Keratinocyte (primary cell): ENCODE data around the gene TTR. TPM values are rescaled to one million over a fixed set of nuclear protein-coding genes. Genes with fewer than 3 reads are reported as not detected.

ENCODE experiments used
- DNase-seq: peaks from one replicate; pipeline ENCODE4 v3.0.0-alpha.2; 2011; ENCODE audit warnings: low read depth, missing footprints, low spot score
- FAIRE-seq: peaks from 2 replicates; lab custom pipeline; 2011; peaks lifted over from hg19 to GRCh38; lab: Jason Lieb, UNC
- H2AFZ ChIP-seq: 2 replicates; pipeline ENCODE4 v1.6.0; 2012; ENCODE audit warnings: low read length, control low read depth, inconsistent platforms; ENCODE audit not compliant: control insufficient read depth
- H3K27ac ChIP-seq: 2 replicates; pipeline ENCODE4 v1.5.1; 2011; ENCODE audit warnings: low read length; ENCODE audit not compliant: control insufficient read depth, insufficient read depth
- H3K27me3 ChIP-seq: 3 replicates; pipeline ENCODE4 v1.6.0; 2011; ENCODE audit warnings: low read length; ENCODE audit not compliant: control insufficient read depth, insufficient read depth; ENCODE audit errors: extremely low read depth
- H3K36me3 ChIP-seq, 2 experiments: 2 replicates in 1 of 2; 3 replicates in 1 of 2; pipeline ENCODE4 v1.5.1; 2011; ENCODE audit warnings: low read length in 2 of 2, mild to moderate bottlenecking in 1 of 2; ENCODE audit not compliant: control insufficient read depth in 2 of 2, insufficient read depth in 2 of 2; ENCODE audit errors: extremely low read depth in 1 of 2
- H3K4me1 ChIP-seq: 3 replicates; pipeline ENCODE4 v1.5.1; 2011; ENCODE audit warnings: low read length; ENCODE audit not compliant: control insufficient read depth, insufficient read depth; ENCODE audit errors: extremely low read depth
- H3K4me2 ChIP-seq: 3 replicates; pipeline ENCODE4 v1.6.0; 2011; ENCODE audit warnings: low read depth, low read length; ENCODE audit not compliant: control insufficient read depth, insufficient read depth; ENCODE audit errors: extremely low read depth
- H3K4me3 ChIP-seq, 3 experiments: fragments of 200-600 bp in 1 of 3; sonication (generic) in 1 of 3; 2 replicates in 2 of 3; 3 replicates in 1 of 3; pipeline ENCODE4 v1.5.1; 2011 to 2016; ENCODE audit warnings: low read length in 3 of 3, mild to moderate bottlenecking in 3 of 3, control low read depth in 2 of 3, inconsistent platforms in 1 of 3, low read depth in 1 of 3, mixed read lengths in 1 of 3, mixed run types in 1 of 3, moderate library complexity in 1 of 3; ENCODE audit not compliant: control insufficient read depth in 2 of 3, insufficient read depth in 2 of 3; ENCODE audit errors: extremely low read depth in 1 of 3
- H3K79me2 ChIP-seq: 2 replicates; pipeline ENCODE4 v1.6.0; 2012; ENCODE audit warnings: low read length; ENCODE audit not compliant: control insufficient read depth, insufficient read depth
- H3K9ac ChIP-seq: 3 replicates; pipeline ENCODE4 v1.6.0; 2011; ENCODE audit warnings: low read length; ENCODE audit not compliant: control insufficient read depth, insufficient read depth; ENCODE audit errors: extremely low read depth
- H3K9me1 ChIP-seq: 3 replicates; pipeline ENCODE4 v1.6.0; 2011; ENCODE audit warnings: low read length; ENCODE audit not compliant: control insufficient read depth, insufficient read depth; ENCODE audit errors: extremely low read depth
- H3K9me3 ChIP-seq: 2 replicates; pipeline ENCODE4 v1.5.1; 2012; ENCODE audit warnings: low read depth, low read length; ENCODE audit not compliant: control insufficient read depth
- H4K20me1 ChIP-seq: 3 replicates; pipeline ENCODE4 v1.6.0; 2011; ENCODE audit warnings: low read length; ENCODE audit not compliant: control insufficient read depth, insufficient read depth; ENCODE audit errors: extremely low read depth
- EZH2 ChIP-seq: IDR thresholded peaks from one replicate; pipeline ENCODE4 v1.6.1; 2012; ENCODE audit warnings: inconsistent platforms, mild to moderate bottlenecking, low read length, moderate library complexity
- dilution Hi-C: fragments of 300-500 bp; cut with MboI; formaldehyde crosslinking; loops from one replicate; pipeline ENCODE4 v1.7.0; 2020; ENCODE audit warnings: low sequenced_read_pairs; ENCODE audit not compliant: extremely low pct_ligation_motif_present
- polyA plus RNA-seq, 5 experiments: library from polyadenylated mRNA; depleted of rRNA in 3 of 5; stranded (reverse) in 3 of 5; stranded (forward) in 1 of 5; unstranded in 1 of 5; fragments of >200 nt; gene quantifications; 1 replicate in 1 of 5; 2 replicates in 3 of 5; 3 replicates in 1 of 5; pipeline versions ENCODE4 v1.2.1 to v1.2.3, GENCODE V29; 2011 to 2012; ENCODE audit warnings: missing spikeins in 2 of 5, low read depth in 1 of 5, low replicate concordance in 1 of 5
- TF ChIP-seq, protein P1 (sequence below), 3 experiments: IDR thresholded peaks in 1 of 3; conservative IDR thresholded peaks in 1 of 3; optimal IDR thresholded peaks in 1 of 3; 2 replicates in 2 of 3; 3 replicates in 1 of 3; pipeline versions ENCODE3 to v1.5.1; 2011; ENCODE audit warnings: low read length in 3 of 3, mild to moderate bottlenecking in 3 of 3, moderate library complexity in 2 of 3, control low read depth in 1 of 3, inconsistent platforms in 1 of 3; ENCODE audit not compliant: insufficient read depth in 2 of 3; ENCODE audit errors: extremely low read depth in 1 of 3

Gene TTR
- polyA plus RNA-seq, 1 donor (not counting 4 experiments of a cell fraction or from before 2014, with no cell fraction given): not detected

DNA sequence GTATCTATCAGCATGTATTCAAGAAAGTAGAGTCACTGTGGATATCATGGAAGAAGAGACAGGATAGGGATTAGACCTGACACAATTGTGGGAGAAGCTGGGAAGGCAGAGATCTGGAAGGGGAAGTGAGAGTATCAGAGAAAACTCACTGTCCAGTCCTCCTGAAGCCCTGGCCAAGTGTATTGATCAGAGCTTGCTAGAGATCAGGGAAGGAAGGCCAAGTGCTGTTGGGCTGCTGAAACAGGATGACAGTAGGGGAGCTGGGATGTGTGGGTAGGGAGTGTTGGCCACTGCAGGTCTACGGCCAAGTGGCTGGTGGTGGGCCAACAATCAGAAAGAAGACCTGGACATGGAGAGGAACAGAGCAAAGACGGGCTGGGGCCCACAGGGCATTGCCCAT is 26.3 kb upstream of the TTR start:
- H3K9me1 ChIP-seq: no peaks in the 10 kb centered on the region
- dilution Hi-C loops: no loop called here
- no peaks in the 10 kb centered on the region for H3K4me1 ChIP-seq
- H3K9me3 ChIP-seq: no peaks in the 10 kb centered on the region
- TF ChIP-seq, protein P1, sequence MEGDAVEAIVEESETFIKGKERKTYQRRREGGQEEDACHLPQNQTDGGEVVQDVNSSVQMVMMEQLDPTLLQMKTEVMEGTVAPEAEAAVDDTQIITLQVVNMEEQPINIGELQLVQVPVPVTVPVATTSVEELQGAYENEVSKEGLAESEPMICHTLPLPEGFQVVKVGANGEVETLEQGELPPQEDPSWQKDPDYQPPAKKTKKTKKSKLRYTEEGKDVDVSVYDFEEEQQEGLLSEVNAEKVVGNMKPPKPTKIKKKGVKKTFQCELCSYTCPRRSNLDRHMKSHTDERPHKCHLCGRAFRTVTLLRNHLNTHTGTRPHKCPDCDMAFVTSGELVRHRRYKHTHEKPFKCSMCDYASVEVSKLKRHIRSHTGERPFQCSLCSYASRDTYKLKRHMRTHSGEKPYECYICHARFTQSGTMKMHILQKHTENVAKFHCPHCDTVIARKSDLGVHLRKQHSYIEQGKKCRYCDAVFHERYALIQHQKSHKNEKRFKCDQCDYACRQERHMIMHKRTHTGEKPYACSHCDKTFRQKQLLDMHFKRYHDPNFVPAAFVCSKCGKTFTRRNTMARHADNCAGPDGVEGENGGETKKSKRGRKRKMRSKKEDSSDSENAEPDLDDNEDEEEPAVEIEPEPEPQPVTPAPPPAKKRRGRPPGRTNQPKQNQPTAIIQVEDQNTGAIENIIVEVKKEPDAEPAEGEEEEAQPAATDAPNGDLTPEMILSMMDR (optimal IDR thresholded peaks at IDR 0.05 in 1 of 3, IDR thresholded peaks at IDR 0.05 in 1 of 3, conservative IDR thresholded peaks at IDR 0.05 in 1 of 3; ENCODE audit: extremely low read depth in 1 of 3, insufficient read depth in 2 of 3, low read length in 3 of 3): no peak
- no peak for TF ChIP-seq EZH2
- no peak overlapping the region for H3K9ac ChIP-seq
- no peak overlapping the region for H3K4me2 ChIP-seq
- H2AFZ ChIP-seq: no peak overlapping the region
- H3K4me3 ChIP-seq: no peak overlapping the region
- DNase-seq (no peak), FAIRE-seq (no peak)
- peaks cover 3% of the 10 kb centered on the region for H3K27me3 ChIP-seq
- no peaks in the 10 kb centered on the region for H4K20me1 ChIP-seq
- no peaks in the 10 kb centered on the region for H3K79me2 ChIP-seq
- no peaks in the 10 kb centered on the region for H3K36me3 ChIP-seq
- H3K27ac ChIP-seq: no peak overlapping the region

GRCh38 chr18:31565782-31566512 is 25.7 kb upstream of the TTR start:
- Histone ChIP-seq H3K4me2 (no peak overlapping the region), H4K20me1 (no peaks in the 10 kb centered on the region), H3K4me1 (no peaks in the 10 kb centered on the region), H3K9me3 (no peaks in the 10 kb centered on the region), H3K9ac (no peak overlapping the region), H3K27ac (no peak overlapping the region), H3K4me3 (no peak overlapping the region), H3K9me1 (no peaks in the 10 kb centered on the region), H3K36me3 (no peaks in the 10 kb centered on the region), H3K79me2 (no peaks in the 10 kb centered on the region), H3K27me3 (peaks cover 3% of the 10 kb centered on the region), H2AFZ (no peak overlapping the region)
- dilution Hi-C loops: no loop called here
- no peak for TF ChIP-seq EZH2
- TF ChIP-seq, protein P1 (optimal IDR thresholded peaks at IDR 0.05 in 1 of 3, IDR thresholded peaks at IDR 0.05 in 1 of 3, conservative IDR thresholded peaks at IDR 0.05 in 1 of 3; ENCODE audit: extremely low read depth in 1 of 3, insufficient read depth in 2 of 3, low read length in 3 of 3): no peak
- DNase-seq (no peak), FAIRE-seq (no peak)
